ENCODE data around the gene GREM2.

- no peak for TF ChIP-seq CTCF (conservative IDR thresholded peaks at IDR 0.05; ENCODE audit: low read depth, low read length)
- TF ChIP-seq EZH2 (IDR thresholded peaks at IDR 0.05; ENCODE audit: borderline replicate concordance, low read depth, low read length, poor library complexity, severe bottlenecking): no peak
Measured at GRCh38 chr1:240464099-240464498, 147.9 kb downstream of the GREM2 start.
